Ovary (tissue), 3 donors: ENCODE results near the gene POLL.

Source experiments
- POLR2A ChIP-seq: fragments of 450-650 bp; IDR thresholded peaks from one replicate; pipeline ENCODE4 v1.6.1; 2017; ENCODE audit warnings: antibody characterized with exemption, mild to moderate bottlenecking, moderate library complexity
- TF ChIP-seq, protein P1 (sequence below), 3 donors: fragments of 450-650 bp in 2 of 3; fragments of 200-600 bp in 1 of 3; IDR thresholded peaks; one replicate each; pipeline versions ENCODE4 v1.5.1 to v1.8.0; 2016 to 2022; ENCODE audit warnings: antibody characterized with exemption in 3 of 3, mild to moderate bottlenecking in 1 of 3
- donor health status: DM: no; HTN: no; CAD: no.

DNA sequence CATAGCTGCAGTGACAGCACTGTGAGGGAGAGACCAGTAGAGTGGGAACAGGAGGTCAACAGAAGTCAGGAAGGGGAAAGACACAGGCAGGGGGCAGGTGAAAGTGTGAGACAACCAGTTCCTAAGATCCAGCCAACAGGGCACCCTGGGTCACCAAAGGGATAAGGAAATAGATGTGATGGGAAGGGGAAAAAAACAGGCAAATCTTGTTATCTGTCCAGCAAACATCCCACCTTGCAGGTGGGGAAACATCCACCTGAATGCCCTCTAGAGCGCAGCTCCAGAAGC lies 42.5 kb upstream of the POLL start:
- TF ChIP-seq POLR2A = no peak
- TF ChIP-seq, protein P1, sequence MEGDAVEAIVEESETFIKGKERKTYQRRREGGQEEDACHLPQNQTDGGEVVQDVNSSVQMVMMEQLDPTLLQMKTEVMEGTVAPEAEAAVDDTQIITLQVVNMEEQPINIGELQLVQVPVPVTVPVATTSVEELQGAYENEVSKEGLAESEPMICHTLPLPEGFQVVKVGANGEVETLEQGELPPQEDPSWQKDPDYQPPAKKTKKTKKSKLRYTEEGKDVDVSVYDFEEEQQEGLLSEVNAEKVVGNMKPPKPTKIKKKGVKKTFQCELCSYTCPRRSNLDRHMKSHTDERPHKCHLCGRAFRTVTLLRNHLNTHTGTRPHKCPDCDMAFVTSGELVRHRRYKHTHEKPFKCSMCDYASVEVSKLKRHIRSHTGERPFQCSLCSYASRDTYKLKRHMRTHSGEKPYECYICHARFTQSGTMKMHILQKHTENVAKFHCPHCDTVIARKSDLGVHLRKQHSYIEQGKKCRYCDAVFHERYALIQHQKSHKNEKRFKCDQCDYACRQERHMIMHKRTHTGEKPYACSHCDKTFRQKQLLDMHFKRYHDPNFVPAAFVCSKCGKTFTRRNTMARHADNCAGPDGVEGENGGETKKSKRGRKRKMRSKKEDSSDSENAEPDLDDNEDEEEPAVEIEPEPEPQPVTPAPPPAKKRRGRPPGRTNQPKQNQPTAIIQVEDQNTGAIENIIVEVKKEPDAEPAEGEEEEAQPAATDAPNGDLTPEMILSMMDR (IDR thresholded peaks at IDR 0.05) = no peak
